ENCODE data around the gene HNRNPA1L2. TPM values are rescaled to one million over a fixed set of nuclear protein-coding genes. Genes with fewer than 3 reads are reported as not detected.

Gene HNRNPA1L2
- polyA plus RNA-seq, 3 donors, result 0.79 to 6.8 (median 1.5) TPM

- intact Hi-C loops (cut with micrococcal nuclease), result no loop called here
Measured at GRCh38 chr13:52615134-52615801, 27.0 kb upstream of the HNRNPA1L2 start.

GRCh38 chr13:52615812-52616211, 26.4 kb upstream of the HNRNPA1L2 start:
- H3K9me3 Mint-ChIP-seq, result no peaks in the 10 kb centered on the region
- Histone ChIP-seq H3K27me3 (ENCODE audit: control insufficient read depth in 2 of 2, insufficient read depth in 2 of 2, low read length in 2 of 2) (no peaks in the 10 kb centered on the region), H4K20me1 (ENCODE audit: insufficient read depth, low read length) (no peaks in the 10 kb centered on the region), H3K9me3 (replicated peaks in 1 of 2; ENCODE audit: control insufficient read depth in 1 of 2, insufficient read depth in 1 of 2, low read length in 2 of 2) (no peaks in the 10 kb centered on the region), H3K79me2 (ENCODE audit: insufficient read depth, low read length) (no peaks in the 10 kb centered on the region), H3K9ac (ENCODE audit: insufficient read depth, low read length, poor library complexity, severe bottlenecking) (no peak overlapping the region), H2AFZ (ENCODE audit: insufficient read depth, low read depth, low read length, poor library complexity, severe bottlenecking) (no peak overlapping the region), H3K4me1 (ENCODE audit: control insufficient read depth in 1 of 2, insufficient read depth in 2 of 2, low read length in 2 of 2) (peaks cover 6 to 20% of the 10 kb centered on the region in 2 donors), H3K4me2 (replicated peaks; ENCODE audit: extremely low read depth, low read length, poor library complexity, severe bottlenecking) (no peak overlapping the region), H3K36me3 (replicated peaks in 1 of 2; ENCODE audit: control insufficient read depth in 1 of 2, insufficient read depth in 2 of 2, low read length in 2 of 2) (no peaks in the 10 kb centered on the region), H3K4me3 (replicated peaks in 1 of 3; ENCODE audit: low read depth in 2 of 3, low read length in 3 of 3) (no peak overlapping the region), H3K27ac (ENCODE audit: low read depth in 1 of 2, low read length in 2 of 2) (no peak overlapping the region)
- intact Hi-C loops (cut with micrococcal nuclease), result no loop called here
- H3K27ac Mint-ChIP-seq, result no peak overlapping the region
- WGBS (ENCODE audit: insufficient coverage), result 92% methylated on average over 2 of the region's 5 CpGs
- H3K4me3 Mint-ChIP-seq, result no peak overlapping the region
- H3K36me3 Mint-ChIP-seq, result no peaks in the 10 kb centered on the region
- peaks cover 21% of the 10 kb centered on the region for H3K4me1 Mint-ChIP-seq
- no peak for DNase-seq
- no peak for TF ChIP-seq CTCF (IDR thresholded peaks at IDR 0.05)
- peaks cover 0 to 4% (median 3%) of the 10 kb centered on the region in 3 donors for H3K27me3 Mint-ChIP-seq (ENCODE audit: low read depth in 3 of 3)

More at GRCh38 chr13:52615134-52615801, 27.0 kb upstream of the HNRNPA1L2 start:
- peaks cover 6 to 20% of the 10 kb centered on the region in 2 donors for H3K4me1 ChIP-seq (ENCODE audit: control insufficient read depth in 1 of 2, insufficient read depth in 2 of 2, low read length in 2 of 2)
- TF ChIP-seq CTCF (IDR thresholded peaks at IDR 0.05), result no peak
- no peaks in the 10 kb centered on the region for H3K27me3 ChIP-seq (ENCODE audit: control insufficient read depth in 2 of 2, insufficient read depth in 2 of 2, low read length in 2 of 2)
- H3K4me2 ChIP-seq (replicated peaks; ENCODE audit: extremely low read depth, low read length, poor library complexity, severe bottlenecking), result no peak overlapping the region
- WGBS (ENCODE audit: insufficient coverage), result 100% methylated on average over 1 of the region's 4 CpGs
- no peak overlapping the region for H3K9ac ChIP-seq (ENCODE audit: insufficient read depth, low read length, poor library complexity, severe bottlenecking)
- Mint-ChIP-seq H3K4me1 (peaks cover 21% of the 10 kb centered on the region), H3K27ac (no peak overlapping the region), H3K4me3 (no peak overlapping the region), H3K9me3 (no peaks in the 10 kb centered on the region), H3K27me3 (ENCODE audit: low read depth in 3 of 3) (peaks cover 0 to 4% (median 3%) of the 10 kb centered on the region in 3 donors), H3K36me3 (no peaks in the 10 kb centered on the region)
- no peaks in the 10 kb centered on the region for H4K20me1 ChIP-seq (ENCODE audit: insufficient read depth, low read length)
- no peaks in the 10 kb centered on the region for H3K79me2 ChIP-seq (ENCODE audit: insufficient read depth, low read length)
- H3K27ac ChIP-seq (ENCODE audit: low read depth in 1 of 2, low read length in 2 of 2), result no peak overlapping the region
- no peak for DNase-seq
- H2AFZ ChIP-seq (ENCODE audit: insufficient read depth, low read depth, low read length, poor library complexity, severe bottlenecking), result no peak overlapping the region
- H3K36me3 ChIP-seq (replicated peaks in 1 of 2; ENCODE audit: control insufficient read depth in 1 of 2, insufficient read depth in 2 of 2, low read length in 2 of 2), result no peaks in the 10 kb centered on the region
- no peaks in the 10 kb centered on the region for H3K9me3 ChIP-seq (replicated peaks in 1 of 2; ENCODE audit: control insufficient read depth in 1 of 2, insufficient read depth in 1 of 2, low read length in 2 of 2)
- no peak overlapping the region for H3K4me3 ChIP-seq (replicated peaks in 1 of 3; ENCODE audit: low read depth in 2 of 3, low read length in 3 of 3)
